T-helper 1 cell treated with Interleukin-12 subunit alpha and Interleukin-12 subunit beta and Interleukin-4 antibody, amounts not matched to agents 30 μg/mL and 1 μg/mL, for 36 hours (primary cell): ENCODE results near the gene TTLL1.

Experiments
- H3K27ac Mint-ChIP-seq: one replicate; pipeline ENCODE4 v1.8.0; 2021; ENCODE audit warnings: mild to moderate bottlenecking, mixed read lengths
- H3K27me3 Mint-ChIP-seq: one replicate; pipeline ENCODE4 v1.8.0; 2021; ENCODE audit warnings: low read depth, mixed read lengths
- H3K36me3 Mint-ChIP-seq: one replicate; pipeline ENCODE4 v1.8.0; 2021; ENCODE audit warnings: low read depth, mixed read lengths
- H3K4me1 Mint-ChIP-seq: one replicate; pipeline ENCODE4 v1.8.0; 2021; ENCODE audit warnings: low read depth, mixed read lengths
- H3K4me3 Mint-ChIP-seq: one replicate; pipeline ENCODE4 v1.8.0; 2021; ENCODE audit warnings: mild to moderate bottlenecking, moderate library complexity, mixed read lengths
- H3K9me3 Mint-ChIP-seq: one replicate; pipeline ENCODE4 v1.8.0; 2021; ENCODE audit warnings: mixed read lengths

The TTLL1 gene

GRCh38 chr22:42991010-42991651 is 98.1 kb downstream of the TTLL1 start:
- Mint-ChIP-seq H3K27ac (no peak overlapping the region), H3K36me3 (no peaks in the 10 kb centered on the region), H3K4me1 (peaks cover 2% of the 10 kb centered on the region), H3K4me3 (no peak overlapping the region), H3K9me3 (no peaks in the 10 kb centered on the region), H3K27me3 (no peaks in the 10 kb centered on the region)

- H3K4me1 Mint-ChIP-seq, result peaks cover 2% of the 10 kb centered on the region
- no peak overlapping the region for H3K27ac Mint-ChIP-seq
- no peaks in the 10 kb centered on the region for H3K36me3 Mint-ChIP-seq
- H3K4me3 Mint-ChIP-seq, result peak overlapping the region; percentile 1
- H3K9me3 Mint-ChIP-seq, result no peaks in the 10 kb centered on the region
- no peaks in the 10 kb centered on the region for H3K27me3 Mint-ChIP-seq
Observed at GRCh38 chr22:42990131-42990838, 98.9 kb downstream of the TTLL1 start.
